ENCODE results near the gene KRT80. TPM values are rescaled to one million over a fixed set of nuclear protein-coding genes. Genes with fewer than 3 reads are reported as not detected.

The KRT80 gene
- total and polyA plus RNA-seq, 2 experiments from 2014 or later: not detected

- no peak for TF ChIP-seq ZNF462 (CRISPR knock-in tag; IDR thresholded peaks at IDR 0.05)
- TF ChIP-seq ZNF114 (CRISPR knock-in tag; IDR thresholded peaks at IDR 0.05): no peak
- TF ChIP-seq EZH2 (IDR thresholded peaks at IDR 0.05; ENCODE audit: low read depth, unreplicated experiment): no peak
These were observed 35.5 kb downstream of the KRT80 start (continued) for GRCh38 chr12:52156311-52156710.

GRCh38 chr12:52155048-52155868 is 36.6 kb downstream of the KRT80 start:
- Histone ChIP-seq H3K27ac (ENCODE audit: low read depth) (no peak overlapping the region), H3K4me3 (no peak overlapping the region), H2AFZ (no peak overlapping the region), H3K27me3 (ENCODE audit: insufficient read depth) (no peaks in the 10 kb centered on the region), H3K9me2 (ENCODE audit: insufficient read depth) (no peaks in the 10 kb centered on the region), H3F3A (replicated peaks; ENCODE audit: low read depth) (no peaks in the 10 kb centered on the region), H3K4me2 (no peak overlapping the region), H3K79me2 (replicated peaks; ENCODE audit: insufficient read depth) (no peaks in the 10 kb centered on the region), H3K36me3 (ENCODE audit: insufficient read depth) (no peaks in the 10 kb centered on the region), H3K4me1 (ENCODE audit: insufficient read depth) (no peaks in the 10 kb centered on the region), H4K20me1 (replicated peaks; ENCODE audit: insufficient read depth) (no peaks in the 10 kb centered on the region)
- Mint-ChIP-seq H3K4me1 (peaks cover 3% of the 10 kb centered on the region; the same call in 2 of the 3 replicates), H3K9me3 (no peaks in the 10 kb centered on the region; the same call in 2 of the 3 replicates), H3K27me3 (ENCODE audit: insufficient read depth, low read depth, poor library complexity) (peaks cover 5% of the 10 kb centered on the region), H3K27ac (peak overlapping the region; percentile 44; the same call in 1 of the 2 replicates), H3K36me3 (ENCODE audit: low read depth) (no peaks in the 10 kb centered on the region; the same call in 2 of the 3 replicates), H3K4me3 (no peak overlapping the region)
- ATAC-seq: no peak
- no peak for DNase-seq (ENCODE audit: low spot score)
- TF ChIP-seq NANOG (IDR thresholded peaks at IDR 0.05; ENCODE audit: borderline replicate concordance) (no peak), ETS1 (IDR thresholded peaks at IDR 0.05) (no peak), STAT1 (IDR thresholded peaks at IDR 0.05; ENCODE audit: unreplicated experiment) (no peak)

All from GM23338 (cell line).